HCT116 (cell line): ENCODE results near the gene QRSL1. TPM values are rescaled to one million over a fixed set of nuclear protein-coding genes. Genes with fewer than 3 reads are reported as not detected.

ENCODE experiments used
- ATAC-seq: fragments of 200-7000 bp; cut with Tn5 transposase; 2 replicates; pipeline ENCODE4 v1.9.1; 2020; ENCODE audit warnings: mild to moderate bottlenecking, moderate library complexity
- BruUV-seq: library from RNA; stranded (reverse); fragments of 400-500 nt; replicated peaks from 2 replicates; lab custom pipeline; 2021; lab: Mats Ljungman, UMichigan
- CTCF ChIA-PET: fragments of 300-600 bp; sonication (Branson Sonifier 250); formaldehyde crosslinking; loops from one replicate; lab custom pipeline; 2021; ENCODE audit warnings: antibody characterized with exemption; lab: Charles Lee
- POLR2A ChIA-PET: fragments of 300-600, 350-600 bp; sonication (Branson Sonifier 250); formaldehyde crosslinking; loops from one replicate; lab custom pipeline; 2021; ENCODE audit warnings: antibody characterized with exemption; lab: Charles Lee
- RAD21 ChIA-PET, 2 experiments: fragments of 300-600 bp; sonication (Branson Sonifier 250); formaldehyde crosslinking; loops; one replicate each; lab custom pipeline; 2023; ENCODE audit warnings: low total read pairs in 2 of 2; ENCODE audit not compliant: uncharacterized antibody in 2 of 2, unreplicated experiment in 2 of 2, low non-redundant PET in 1 of 2; lab: Charles Lee
- DNase-seq: peaks from one replicate; pipeline ENCODE4 v3.0.0-alpha.2; 2010; ENCODE audit warnings: low read depth, low spot score
- H2AFZ ChIP-seq: fragments of 200-600 bp; shearing (Covaris generic), sonication (generic); 2 replicates; pipeline ENCODE4 v1.6.1; 2017; ENCODE audit warnings: low read depth, mixed run types, mixed read lengths, antibody characterized with exemption, low read length; ENCODE audit not compliant: poor library complexity, severe bottlenecking
- H3K27ac ChIP-seq: 2 replicates; pipeline ENCODE4 v1.5.1; 2012; ENCODE audit warnings: low read depth, low read length
- H3K27me3 ChIP-seq: fragments of 200-600 bp; sonication (generic); 2 replicates; pipeline ENCODE4 v1.6.1; 2016; ENCODE audit warnings: mixed run types, low read length, mixed read lengths; ENCODE audit not compliant: insufficient read depth
- H3K36me3 ChIP-seq, 2 experiments: fragments of 200-500 bp in 1 of 2; fragments of 200-600 bp in 1 of 2; sonication (Bioruptor generic) in 1 of 2; sonication (generic) in 1 of 2; 2 replicates each; pipeline versions ENCODE4 v1.5.1 to v1.6.1; 2014 to 2016; ENCODE audit warnings: low read length in 2 of 2, inconsistent platforms in 1 of 2, mixed read lengths in 1 of 2, mixed run types in 1 of 2; ENCODE audit not compliant: insufficient read depth in 2 of 2, control insufficient read depth in 1 of 2
- H3K4me1 ChIP-seq, 2 experiments: fragments of 200-600 bp in 1 of 2; sonication (generic) in 1 of 2; 2 replicates each; pipeline versions ENCODE4 v1.5.1 to v1.6.1; 2012 to 2017; ENCODE audit warnings: low read length in 2 of 2, inconsistent platforms in 1 of 2, mild to moderate bottlenecking in 1 of 2, mixed read lengths in 1 of 2, mixed run types in 1 of 2, moderate library complexity in 1 of 2; ENCODE audit not compliant: insufficient read depth in 2 of 2, control insufficient read depth in 1 of 2
- H3K4me2 ChIP-seq: fragments of 200-600 bp; sonication (generic); 2 replicates; pipeline ENCODE4 v1.6.1; 2017; ENCODE audit warnings: mixed run types, low read length, mixed read lengths
- H3K4me3 ChIP-seq, 2 experiments: fragments of 200-600 bp in 1 of 2; sonication (generic) in 1 of 2; replicated peaks in 1 of 2; 2 replicates each; pipeline ENCODE4 v1.5.1; 2011 to 2016; ENCODE audit warnings: low read length in 2 of 2, control low read depth in 1 of 2, low read depth in 1 of 2, mild to moderate bottlenecking in 1 of 2, mixed read lengths in 1 of 2, mixed run types in 1 of 2
- H3K79me2 ChIP-seq: fragments of 200-600 bp; sonication (generic); 2 replicates; pipeline ENCODE4 v1.6.1; 2017; ENCODE audit warnings: mild to moderate bottlenecking, mixed run types, low read length, moderate library complexity, mixed read lengths; ENCODE audit not compliant: insufficient read depth
- H3K9ac ChIP-seq: fragments of 200-600 bp; sonication (generic); 2 replicates; pipeline ENCODE4 v1.6.1; 2016; ENCODE audit warnings: low read length, mixed read lengths
- H3K9me2 ChIP-seq: fragments of 200-600 bp; sonication (generic), shearing (Covaris generic); 2 replicates; pipeline ENCODE4 v1.6.1; 2017; ENCODE audit warnings: mixed run types, mild to moderate bottlenecking, moderate library complexity; ENCODE audit not compliant: insufficient read depth
- H3K9me3 ChIP-seq, 2 experiments: fragments of 200-500 bp in 1 of 2; fragments of 200-600 bp in 1 of 2; sonication (Bioruptor generic) in 1 of 2; sonication (generic) in 1 of 2; 2 replicates each; pipeline ENCODE4 v1.6.1; 2014 to 2017; ENCODE audit warnings: low read length in 2 of 2, mixed read lengths in 2 of 2, inconsistent platforms in 1 of 2, low read depth in 1 of 2, mild to moderate bottlenecking in 1 of 2, mixed run types in 1 of 2, moderate library complexity in 1 of 2; ENCODE audit not compliant: control insufficient read depth in 1 of 2, insufficient read depth in 1 of 2
- H4K20me1 ChIP-seq: fragments of 200-600 bp; sonication (generic), shearing (Covaris generic); 2 replicates; pipeline ENCODE4 v1.6.1; 2017; ENCODE audit warnings: mixed run types, mild to moderate bottlenecking, moderate library complexity; ENCODE audit not compliant: insufficient read depth
- CEBPB ChIP-seq: IDR thresholded peaks from 2 replicates; pipeline ENCODE4 v1.6.1; 2012; ENCODE audit warnings: low read depth
- EGR1 ChIP-seq: IDR thresholded peaks from 2 replicates; pipeline ENCODE4 v1.6.1; 2012; ENCODE audit warnings: low read depth
- ELF1 ChIP-seq: IDR thresholded peaks from 2 replicates; pipeline ENCODE4 v1.6.1; 2012; ENCODE audit warnings: low read depth, borderline replicate concordance
- EZH2 ChIP-seq: fragments of 200-600 bp; sonication (generic); IDR thresholded peaks from 2 replicates; pipeline ENCODE4 v1.6.1; 2017; ENCODE audit warnings: antibody characterized with exemption, mixed run types
- EZH2phosphoT487 ChIP-seq: fragments of 200-600 bp; IDR thresholded peaks from 2 replicates; pipeline ENCODE4 v1.6.1; 2018; ENCODE audit warnings: antibody characterized with exemption, borderline replicate concordance
- FOSL1 ChIP-seq: IDR thresholded peaks from 2 replicates; pipeline ENCODE4 v1.6.1; 2012; ENCODE audit warnings: low read depth
- POLR2AphosphoS5 ChIP-seq: IDR thresholded peaks from 2 replicates; pipeline ENCODE4 v1.6.1; 2011; ENCODE audit warnings: mild to moderate bottlenecking, low read depth, low read length, moderate library complexity
- RAD21 ChIP-seq: IDR thresholded peaks from 2 replicates; pipeline ENCODE4 v1.6.1; 2012; ENCODE audit warnings: low read depth, mild to moderate bottlenecking
- SP1 ChIP-seq: IDR thresholded peaks from 2 replicates; pipeline ENCODE4 v1.6.1; 2012; ENCODE audit warnings: low read depth
- SRF ChIP-seq: IDR thresholded peaks from 2 replicates; pipeline ENCODE4 v1.6.1; 2012; ENCODE audit warnings: low read depth
- ZFX ChIP-seq: fragments of 450-650 bp; IDR thresholded peaks from 2 replicates; pipeline ENCODE4 v1.6.1; 2017
- ZNF274 ChIP-seq: fragments of 200-500 bp; sonication (Bioruptor generic); IDR thresholded peaks from 2 replicates; pipeline ENCODE4 v1.6.1; 2014; ENCODE audit warnings: mild to moderate bottlenecking, low read depth, low read length, inconsistent platforms
- intact Hi-C: fragments of 100-400 bp; cut with micrococcal nuclease; formaldehyde crosslinking; loops from 2 replicates; pipeline ENCODE4 v1.10.0; 2022
- total RNA-seq: library from RNA; stranded (reverse); gene quantifications from one replicate; pipeline ENCODE4 v1.2.1, GENCODE V29; 2021; ENCODE audit not compliant: unreplicated experiment
- TF ChIP-seq, protein P1 (sequence below): IDR thresholded peaks from 2 replicates; pipeline ENCODE4 v1.6.1; 2012; ENCODE audit warnings: low read depth
- TF ChIP-seq, protein P2 (sequence below), 3 experiments: fragments of 200-600 bp in 1 of 3; sonication (generic) in 1 of 3; IDR thresholded peaks in 2 of 3; conservative IDR thresholded peaks in 1 of 3; 2 replicates each; pipeline ENCODE4 v1.5.1; 2012 to 2017; ENCODE audit warnings: low read depth in 2 of 3, low read length in 2 of 3, antibody characterized with exemption in 1 of 3, borderline replicate concordance in 1 of 3, control low read depth in 1 of 3, mild to moderate bottlenecking in 1 of 3, mixed read lengths in 1 of 3, mixed run types in 1 of 3, moderate library complexity in 1 of 3; ENCODE audit not compliant: insufficient read depth in 1 of 3
- TF ChIP-seq, protein P3 (sequence below): IDR thresholded peaks from 2 replicates; pipeline ENCODE4 v1.6.1; 2012
- TF ChIP-seq, protein P4 (sequence below): IDR thresholded peaks from 2 replicates; pipeline ENCODE4 v1.6.1; 2012

QRSL1 gene
- total RNA-seq, 1 experiment from 2014 or later = 16.0 TPM

DNA sequence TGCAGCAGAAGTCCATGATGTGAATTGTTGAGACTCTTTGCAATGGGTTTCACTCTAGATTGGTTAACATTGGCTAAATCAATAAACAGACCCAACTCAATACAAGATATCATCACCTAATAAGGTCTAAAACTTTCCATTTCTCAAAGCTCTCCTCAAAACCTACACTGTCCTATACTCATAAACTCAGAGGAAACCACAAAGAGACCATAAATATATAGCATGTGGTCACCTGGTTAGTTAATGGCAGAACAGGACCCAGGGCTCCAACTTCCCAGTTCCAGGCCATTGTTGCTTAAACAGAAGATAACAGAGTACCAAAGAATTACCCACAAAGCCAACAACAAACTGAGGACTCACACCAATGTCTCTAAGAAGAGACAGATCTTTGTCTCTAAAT, 12.1 kb upstream of the QRSL1 start:
- Histone ChIP-seq H4K20me1 (no peaks in the 10 kb centered on the region), H3K4me2 (no peak overlapping the region), H3K36me3 (no peaks in the 10 kb centered on the region), H3K79me2 (no peaks in the 10 kb centered on the region), H3K9ac (no peak overlapping the region), H2AFZ (no peak overlapping the region), H3K9me2 (no peaks in the 10 kb centered on the region), H3K4me1 (no peaks in the 10 kb centered on the region), H3K27me3 (no peaks in the 10 kb centered on the region), H3K4me3 (no peak overlapping the region), H3K9me3 (no peaks in the 10 kb centered on the region), H3K27ac (no peak overlapping the region)
- intact Hi-C loops = no loop called here
- ChIA-PET POLR2A (interaction anchor here (0.6 kb wide), 1 partner anchor 806 kb away, joined by 3 read pairs; no protein-coding TSS in a partner anchor), RAD21 (no interaction called here), CTCF (no interaction called here)
- no TSS peak for BruUV-seq
- TF ChIP-seq RAD21 = no peak
- no peak for TF ChIP-seq SP1
- TF ChIP-seq, protein P1, sequence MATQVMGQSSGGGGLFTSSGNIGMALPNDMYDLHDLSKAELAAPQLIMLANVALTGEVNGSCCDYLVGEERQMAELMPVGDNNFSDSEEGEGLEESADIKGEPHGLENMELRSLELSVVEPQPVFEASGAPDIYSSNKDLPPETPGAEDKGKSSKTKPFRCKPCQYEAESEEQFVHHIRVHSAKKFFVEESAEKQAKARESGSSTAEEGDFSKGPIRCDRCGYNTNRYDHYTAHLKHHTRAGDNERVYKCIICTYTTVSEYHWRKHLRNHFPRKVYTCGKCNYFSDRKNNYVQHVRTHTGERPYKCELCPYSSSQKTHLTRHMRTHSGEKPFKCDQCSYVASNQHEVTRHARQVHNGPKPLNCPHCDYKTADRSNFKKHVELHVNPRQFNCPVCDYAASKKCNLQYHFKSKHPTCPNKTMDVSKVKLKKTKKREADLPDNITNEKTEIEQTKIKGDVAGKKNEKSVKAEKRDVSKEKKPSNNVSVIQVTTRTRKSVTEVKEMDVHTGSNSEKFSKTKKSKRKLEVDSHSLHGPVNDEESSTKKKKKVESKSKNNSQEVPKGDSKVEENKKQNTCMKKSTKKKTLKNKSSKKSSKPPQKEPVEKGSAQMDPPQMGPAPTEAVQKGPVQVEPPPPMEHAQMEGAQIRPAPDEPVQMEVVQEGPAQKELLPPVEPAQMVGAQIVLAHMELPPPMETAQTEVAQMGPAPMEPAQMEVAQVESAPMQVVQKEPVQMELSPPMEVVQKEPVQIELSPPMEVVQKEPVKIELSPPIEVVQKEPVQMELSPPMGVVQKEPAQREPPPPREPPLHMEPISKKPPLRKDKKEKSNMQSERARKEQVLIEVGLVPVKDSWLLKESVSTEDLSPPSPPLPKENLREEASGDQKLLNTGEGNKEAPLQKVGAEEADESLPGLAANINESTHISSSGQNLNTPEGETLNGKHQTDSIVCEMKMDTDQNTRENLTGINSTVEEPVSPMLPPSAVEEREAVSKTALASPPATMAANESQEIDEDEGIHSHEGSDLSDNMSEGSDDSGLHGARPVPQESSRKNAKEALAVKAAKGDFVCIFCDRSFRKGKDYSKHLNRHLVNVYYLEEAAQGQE = no peak
- no peak for TF ChIP-seq EZH2
- no peak for TF ChIP-seq EZH2phosphoT487
- TF ChIP-seq ZFX = no peak
- TF ChIP-seq, protein P2, sequence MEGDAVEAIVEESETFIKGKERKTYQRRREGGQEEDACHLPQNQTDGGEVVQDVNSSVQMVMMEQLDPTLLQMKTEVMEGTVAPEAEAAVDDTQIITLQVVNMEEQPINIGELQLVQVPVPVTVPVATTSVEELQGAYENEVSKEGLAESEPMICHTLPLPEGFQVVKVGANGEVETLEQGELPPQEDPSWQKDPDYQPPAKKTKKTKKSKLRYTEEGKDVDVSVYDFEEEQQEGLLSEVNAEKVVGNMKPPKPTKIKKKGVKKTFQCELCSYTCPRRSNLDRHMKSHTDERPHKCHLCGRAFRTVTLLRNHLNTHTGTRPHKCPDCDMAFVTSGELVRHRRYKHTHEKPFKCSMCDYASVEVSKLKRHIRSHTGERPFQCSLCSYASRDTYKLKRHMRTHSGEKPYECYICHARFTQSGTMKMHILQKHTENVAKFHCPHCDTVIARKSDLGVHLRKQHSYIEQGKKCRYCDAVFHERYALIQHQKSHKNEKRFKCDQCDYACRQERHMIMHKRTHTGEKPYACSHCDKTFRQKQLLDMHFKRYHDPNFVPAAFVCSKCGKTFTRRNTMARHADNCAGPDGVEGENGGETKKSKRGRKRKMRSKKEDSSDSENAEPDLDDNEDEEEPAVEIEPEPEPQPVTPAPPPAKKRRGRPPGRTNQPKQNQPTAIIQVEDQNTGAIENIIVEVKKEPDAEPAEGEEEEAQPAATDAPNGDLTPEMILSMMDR (IDR thresholded peaks at IDR 0.05 in 2 of 3, conservative IDR thresholded peaks at IDR 0.05 in 1 of 3; ENCODE audit: borderline replicate concordance in 1 of 3, insufficient read depth in 1 of 3, low read depth in 2 of 3, low read length in 2 of 3) = no peak
- no peak for TF ChIP-seq ELF1
- TF ChIP-seq CEBPB = no peak
- TF ChIP-seq SRF = no peak
- no peak for TF ChIP-seq FOSL1
- TF ChIP-seq POLR2AphosphoS5 = no peak
- no peak for TF ChIP-seq EGR1
- TF ChIP-seq, protein P3, sequence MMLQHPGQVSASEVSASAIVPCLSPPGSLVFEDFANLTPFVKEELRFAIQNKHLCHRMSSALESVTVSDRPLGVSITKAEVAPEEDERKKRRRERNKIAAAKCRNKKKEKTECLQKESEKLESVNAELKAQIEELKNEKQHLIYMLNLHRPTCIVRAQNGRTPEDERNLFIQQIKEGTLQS = no peak
- TF ChIP-seq ZNF274 = no peak
- TF ChIP-seq, protein P4, sequence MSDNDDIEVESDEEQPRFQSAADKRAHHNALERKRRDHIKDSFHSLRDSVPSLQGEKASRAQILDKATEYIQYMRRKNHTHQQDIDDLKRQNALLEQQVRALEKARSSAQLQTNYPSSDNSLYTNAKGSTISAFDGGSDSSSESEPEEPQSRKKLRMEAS = no peak
- ATAC-seq = no peak
- DNase-seq = no peak
